Nephron progenitor cell (in vitro differentiated cells): Measurements from ENCODE around the gene C1orf21.
"Not testable (repeated sequence)": the region's sequence is repeated elsewhere in the genome, so short reads cannot be mapped to it uniquely, and the experiment has no call there.

ENCODE experiments used
- DNase-seq: peaks from one replicate; pipeline ENCODE4 v3.0.0; 2021
- H3K27ac Mint-ChIP-seq: 2 replicates; pipeline ENCODE4 v1.8.0; 2021; ENCODE audit warnings: mild to moderate bottlenecking, moderate library complexity, mixed read lengths
- H3K27me3 Mint-ChIP-seq: 2 replicates; pipeline ENCODE4 v1.8.0; 2021; ENCODE audit warnings: mild to moderate bottlenecking, low read depth, mixed read lengths; ENCODE audit not compliant: poor library complexity
- H3K36me3 Mint-ChIP-seq: 2 replicates; pipeline ENCODE4 v1.8.0; 2021; ENCODE audit warnings: low read depth, mixed read lengths
- H3K4me1 Mint-ChIP-seq: 2 replicates; pipeline ENCODE4 v1.8.0; 2021; ENCODE audit warnings: mixed read lengths
- H3K4me3 Mint-ChIP-seq: 2 replicates; pipeline ENCODE4 v1.8.0; 2021; ENCODE audit warnings: mild to moderate bottlenecking, moderate library complexity, mixed read lengths
- H3K9me3 Mint-ChIP-seq: 2 replicates; pipeline ENCODE4 v1.8.0; 2021; ENCODE audit warnings: mild to moderate bottlenecking, moderate library complexity, mixed read lengths
- CTCF ChIP-seq: fragments of 200-600 bp; sonication (generic); IDR thresholded peaks from 2 replicates; pipeline ENCODE4 v1.5.0; 2021; ENCODE audit warnings: antibody characterized with exemption

C1orf21 gene

GRCh38 chr1:184605941-184606340 is 219.1 kb downstream of the C1orf21 start:
- Mint-ChIP-seq H3K27ac (no peak overlapping the region), H3K4me1 (peaks cover 19% of the 10 kb centered on the region), H3K4me3 (no peak overlapping the region), H3K27me3 (no peaks in the 10 kb centered on the region), H3K36me3 (no peaks in the 10 kb centered on the region), H3K9me3 (no peaks in the 10 kb centered on the region)
- no peak for TF ChIP-seq CTCF
- DNase-seq, result no peak

- TF ChIP-seq CTCF, result no peak
- no peaks in the 10 kb centered on the region for H3K36me3 Mint-ChIP-seq
- no peak for DNase-seq
- H3K4me1 Mint-ChIP-seq, result peaks cover 26% of the 10 kb centered on the region
- no peak overlapping the region for H3K4me3 Mint-ChIP-seq
- H3K27ac Mint-ChIP-seq, result no peak overlapping the region
- no peaks in the 10 kb centered on the region for H3K9me3 Mint-ChIP-seq
- H3K27me3 Mint-ChIP-seq, result no peaks in the 10 kb centered on the region
Measured at GRCh38 chr1:184606786-184607185, 220.0 kb downstream of the C1orf21 start.

- Mint-ChIP-seq H3K27me3 (no peaks in the 10 kb centered on the region), H3K9me3 (no peaks in the 10 kb centered on the region), H3K4me1 (peaks cover 26% of the 10 kb centered on the region), H3K27ac (no peak overlapping the region), H3K4me3 (no peak overlapping the region), H3K36me3 (no peaks in the 10 kb centered on the region)
- DNase-seq, result no peak
- TF ChIP-seq CTCF, result no peak
Measured at GRCh38 chr1:184608581-184608980, 221.8 kb downstream of the C1orf21 start.

GRCh38 chr1:184608990-184609389 is 222.2 kb downstream of the C1orf21 start:
- Mint-ChIP-seq H3K27me3 (no peaks in the 10 kb centered on the region), H3K27ac (no peak overlapping the region), H3K4me1 (peaks cover 26% of the 10 kb centered on the region), H3K9me3 (no peaks in the 10 kb centered on the region), H3K4me3 (no peak overlapping the region), H3K36me3 (no peaks in the 10 kb centered on the region)
- no peak for DNase-seq
- no peak for TF ChIP-seq CTCF

- no peak for DNase-seq
Measured at GRCh38 chr1:184610876-184611595, 224.2 kb downstream of the C1orf21 start.

GRCh38 chr1:184612229-184612628 is 225.4 kb downstream of the C1orf21 start:
- peaks cover 21% of the 10 kb centered on the region for H3K4me1 Mint-ChIP-seq
- H3K9me3 Mint-ChIP-seq, H3K27me3 Mint-ChIP-seq: not testable (repeated sequence)

More at GRCh38 chr1:184610876-184611595, 224.2 kb downstream of the C1orf21 start:
- peaks cover 21% of the 10 kb centered on the region for H3K4me1 Mint-ChIP-seq
- H3K4me3 Mint-ChIP-seq, result no peak overlapping the region
- H3K27me3 Mint-ChIP-seq, result no peaks in the 10 kb centered on the region
- peak overlapping the region; percentile 52 for H3K27ac Mint-ChIP-seq
- no peaks in the 10 kb centered on the region for H3K9me3 Mint-ChIP-seq
- H3K36me3 Mint-ChIP-seq, result no peaks in the 10 kb centered on the region
- no peak for TF ChIP-seq CTCF

More at GRCh38 chr1:184612229-184612628, 225.4 kb downstream of the C1orf21 start:
- H3K36me3 Mint-ChIP-seq, H3K27ac Mint-ChIP-seq, H3K4me3 Mint-ChIP-seq, DNase-seq: not testable (repeated sequence)
